ENCODE measurements around the gene PTPRM. TPM values are rescaled to one million over a fixed set of nuclear protein-coding genes. Genes with fewer than 3 reads are reported as not detected.

The PTPRM gene
- total RNA-seq, 1 experiment from 2014 or later: not detected

DNA sequence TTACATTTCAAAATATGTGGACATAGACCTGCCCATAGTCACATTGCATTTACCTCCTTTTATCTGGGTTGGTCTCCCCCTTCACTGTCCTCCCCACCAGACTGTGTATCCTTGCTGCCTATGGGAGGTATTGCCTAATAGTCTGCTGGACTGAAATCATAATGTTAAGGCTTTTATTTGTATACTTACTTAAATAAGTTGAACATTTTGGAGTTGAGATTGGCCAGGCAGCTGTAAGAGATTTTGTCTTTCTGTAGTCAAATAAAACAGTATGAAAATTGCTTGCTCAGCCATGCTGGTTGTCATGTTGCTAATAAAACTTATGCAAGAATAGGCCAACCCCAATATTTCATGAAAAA lies 280.9 kb downstream of the PTPRM start:
- ChIA-PET CTCF (no interaction called here), POLR2A (ENCODE audit: low non-redundant PET) (no interaction called here)
- BruUV-seq (replicated peaks): no TSS peak
- Histone ChIP-seq H3K27ac (ENCODE audit: low read depth, low read length, poor library complexity, severe bottlenecking) (no peak overlapping the region), H3K9me3 (ENCODE audit: low read depth, low read length, poor library complexity, severe bottlenecking) (peaks cover 57% of the 10 kb centered on the region), H3K36me3 (ENCODE audit: insufficient read depth, low read length, poor library complexity, severe bottlenecking) (no peaks in the 10 kb centered on the region), H3K4me1 (ENCODE audit: insufficient read depth, low read length, poor library complexity, severe bottlenecking) (no peaks in the 10 kb centered on the region), H3K27me3 (replicated peaks; ENCODE audit: insufficient read depth, low read depth, low read length, poor library complexity) (no peaks in the 10 kb centered on the region), H3K4me3 (ENCODE audit: low read depth, low read length, poor library complexity, severe bottlenecking) (no peak overlapping the region)
- TF ChIP-seq, protein P1, sequence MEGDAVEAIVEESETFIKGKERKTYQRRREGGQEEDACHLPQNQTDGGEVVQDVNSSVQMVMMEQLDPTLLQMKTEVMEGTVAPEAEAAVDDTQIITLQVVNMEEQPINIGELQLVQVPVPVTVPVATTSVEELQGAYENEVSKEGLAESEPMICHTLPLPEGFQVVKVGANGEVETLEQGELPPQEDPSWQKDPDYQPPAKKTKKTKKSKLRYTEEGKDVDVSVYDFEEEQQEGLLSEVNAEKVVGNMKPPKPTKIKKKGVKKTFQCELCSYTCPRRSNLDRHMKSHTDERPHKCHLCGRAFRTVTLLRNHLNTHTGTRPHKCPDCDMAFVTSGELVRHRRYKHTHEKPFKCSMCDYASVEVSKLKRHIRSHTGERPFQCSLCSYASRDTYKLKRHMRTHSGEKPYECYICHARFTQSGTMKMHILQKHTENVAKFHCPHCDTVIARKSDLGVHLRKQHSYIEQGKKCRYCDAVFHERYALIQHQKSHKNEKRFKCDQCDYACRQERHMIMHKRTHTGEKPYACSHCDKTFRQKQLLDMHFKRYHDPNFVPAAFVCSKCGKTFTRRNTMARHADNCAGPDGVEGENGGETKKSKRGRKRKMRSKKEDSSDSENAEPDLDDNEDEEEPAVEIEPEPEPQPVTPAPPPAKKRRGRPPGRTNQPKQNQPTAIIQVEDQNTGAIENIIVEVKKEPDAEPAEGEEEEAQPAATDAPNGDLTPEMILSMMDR (conservative IDR thresholded peaks at IDR 0.05; ENCODE audit: low read depth, low read length): no peak
- TF ChIP-seq EZH2 (IDR thresholded peaks at IDR 0.05; ENCODE audit: borderline replicate concordance, low read depth, low read length, poor library complexity, severe bottlenecking): no peak
- DNase-seq (ENCODE audit: low spot score): no peak
- intact Hi-C loops (cut with micrococcal nuclease; ENCODE audit: unreplicated experiment): no loop called here

DNA sequence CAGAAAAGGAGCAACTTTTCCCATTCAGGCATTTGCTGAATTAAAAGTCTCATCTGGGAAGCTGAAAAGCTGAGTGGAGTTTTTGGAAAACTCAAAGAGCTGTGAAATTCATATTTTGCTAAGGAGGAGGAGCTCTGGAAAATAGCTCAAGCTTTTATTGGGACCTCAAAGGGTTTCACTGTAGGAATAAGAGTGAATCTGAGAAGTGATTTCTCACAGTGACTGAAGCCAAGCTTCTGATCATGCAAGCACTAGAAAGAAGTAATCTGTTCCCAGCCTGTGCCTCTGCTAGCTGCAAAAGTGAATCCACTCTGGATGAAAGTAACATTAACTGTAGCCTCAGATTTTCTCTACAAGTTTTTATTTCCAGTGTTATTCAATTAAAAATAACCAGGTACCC lies 283.3 kb downstream of the PTPRM start:
- Histone ChIP-seq H3K4me1 (ENCODE audit: insufficient read depth, low read length, poor library complexity, severe bottlenecking) (no peaks in the 10 kb centered on the region), H3K36me3 (ENCODE audit: insufficient read depth, low read length, poor library complexity, severe bottlenecking) (no peaks in the 10 kb centered on the region), H3K9me3 (ENCODE audit: low read depth, low read length, poor library complexity, severe bottlenecking) (peaks cover 37% of the 10 kb centered on the region), H3K27me3 (replicated peaks; ENCODE audit: insufficient read depth, low read depth, low read length, poor library complexity) (no peaks in the 10 kb centered on the region), H3K27ac (ENCODE audit: low read depth, low read length, poor library complexity, severe bottlenecking) (no peak overlapping the region), H3K4me3 (ENCODE audit: low read depth, low read length, poor library complexity, severe bottlenecking) (no peak overlapping the region)
- intact Hi-C loops (cut with micrococcal nuclease; ENCODE audit: unreplicated experiment): no loop called here
- BruUV-seq (replicated peaks): no TSS peak
- ChIA-PET CTCF (no interaction called here), POLR2A (ENCODE audit: low non-redundant PET) (no interaction called here)
- DNase-seq (ENCODE audit: low spot score): no peak
- TF ChIP-seq EZH2 (IDR thresholded peaks at IDR 0.05; ENCODE audit: borderline replicate concordance, low read depth, low read length, poor library complexity, severe bottlenecking): no peak
- TF ChIP-seq, protein P1 (conservative IDR thresholded peaks at IDR 0.05; ENCODE audit: low read depth, low read length): no peak

DNA sequence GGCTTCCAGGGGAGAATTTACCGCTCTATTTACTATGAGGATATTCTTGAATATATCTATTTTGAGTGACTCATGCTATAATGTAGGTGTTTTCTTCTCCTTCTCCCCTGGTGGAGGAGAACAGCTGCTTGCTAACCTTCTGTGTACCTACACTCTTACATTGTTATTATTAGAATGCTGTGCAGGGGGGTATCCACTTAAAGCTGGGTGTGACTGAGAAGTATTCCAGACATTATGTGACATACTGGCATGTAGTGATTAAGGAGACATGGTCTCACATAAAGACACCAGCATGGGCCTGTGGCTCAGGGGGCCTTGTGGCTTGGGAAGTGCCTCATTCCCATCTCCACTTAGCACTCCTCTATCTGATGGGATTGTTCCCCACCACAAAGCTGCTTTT lies 287.9 kb downstream of the PTPRM start:
- intact Hi-C loops (cut with micrococcal nuclease; ENCODE audit: unreplicated experiment): no loop called here

More for the DNA sequence above, 287.9 kb downstream of the PTPRM start:
- TF ChIP-seq, protein P1 (conservative IDR thresholded peaks at IDR 0.05; ENCODE audit: low read depth, low read length): no peak
- TF ChIP-seq EZH2 (IDR thresholded peaks at IDR 0.05; ENCODE audit: borderline replicate concordance, low read depth, low read length, poor library complexity, severe bottlenecking): no peak
- POLR2A ChIA-PET (ENCODE audit: low non-redundant PET): no interaction called here
- H3K27me3 ChIP-seq (replicated peaks; ENCODE audit: insufficient read depth, low read depth, low read length, poor library complexity): no peaks in the 10 kb centered on the region
- CTCF ChIA-PET: no interaction called here
- no peak overlapping the region for H3K27ac ChIP-seq (ENCODE audit: low read depth, low read length, poor library complexity, severe bottlenecking)
- H3K4me1 ChIP-seq (ENCODE audit: insufficient read depth, low read length, poor library complexity, severe bottlenecking): no peaks in the 10 kb centered on the region
- H3K4me3 ChIP-seq (ENCODE audit: low read depth, low read length, poor library complexity, severe bottlenecking): no peak overlapping the region
- H3K9me3 ChIP-seq (ENCODE audit: low read depth, low read length, poor library complexity, severe bottlenecking): peaks cover 3% of the 10 kb centered on the region
- no TSS peak for BruUV-seq (replicated peaks)
- no peaks in the 10 kb centered on the region for H3K36me3 ChIP-seq (ENCODE audit: insufficient read depth, low read length, poor library complexity, severe bottlenecking)
- no peak for DNase-seq (ENCODE audit: low spot score)
